Stimulated activated CD8-positive, alpha-beta memory T cell treated with anti-CD3 and anti-CD28 coated beads, Interleukin-4, amount 100 ng/mL, for 1 hour (primary cell): ENCODE results near the gene SERP1.
"Not testable (repeated sequence)": the region's sequence is repeated elsewhere in the genome, so short reads cannot be mapped to it uniquely, and the experiment has no call there.

Source experiments
- DNase-seq, 2 donors: peaks; one replicate each; pipeline ENCODE4 v3.0.0-alpha.2; 2020; ENCODE audit warnings: low read depth in 2 of 2, low spot score in 1 of 2

Gene SERP1

DNA sequence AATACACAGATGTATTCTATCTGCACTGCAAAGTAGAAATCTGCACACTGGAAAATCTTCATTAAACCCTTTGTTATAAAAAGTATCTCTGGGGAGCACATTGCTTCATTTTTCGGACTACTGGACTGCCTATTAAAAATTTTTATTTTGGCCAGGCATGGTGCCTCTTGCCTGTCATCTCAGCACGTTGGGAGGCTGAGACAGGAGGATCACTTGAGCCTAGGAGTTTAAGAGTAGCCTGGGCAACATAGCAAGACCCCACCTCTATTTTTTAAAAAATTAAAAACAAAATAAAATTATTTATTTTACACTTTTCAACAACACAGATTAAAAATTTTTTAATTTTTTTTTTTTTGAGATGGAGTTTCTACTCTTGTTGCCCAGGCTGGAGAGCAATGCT lies 6.0 kb downstream of the SERP1 start:
- no peak for DNase-seq

DNA sequence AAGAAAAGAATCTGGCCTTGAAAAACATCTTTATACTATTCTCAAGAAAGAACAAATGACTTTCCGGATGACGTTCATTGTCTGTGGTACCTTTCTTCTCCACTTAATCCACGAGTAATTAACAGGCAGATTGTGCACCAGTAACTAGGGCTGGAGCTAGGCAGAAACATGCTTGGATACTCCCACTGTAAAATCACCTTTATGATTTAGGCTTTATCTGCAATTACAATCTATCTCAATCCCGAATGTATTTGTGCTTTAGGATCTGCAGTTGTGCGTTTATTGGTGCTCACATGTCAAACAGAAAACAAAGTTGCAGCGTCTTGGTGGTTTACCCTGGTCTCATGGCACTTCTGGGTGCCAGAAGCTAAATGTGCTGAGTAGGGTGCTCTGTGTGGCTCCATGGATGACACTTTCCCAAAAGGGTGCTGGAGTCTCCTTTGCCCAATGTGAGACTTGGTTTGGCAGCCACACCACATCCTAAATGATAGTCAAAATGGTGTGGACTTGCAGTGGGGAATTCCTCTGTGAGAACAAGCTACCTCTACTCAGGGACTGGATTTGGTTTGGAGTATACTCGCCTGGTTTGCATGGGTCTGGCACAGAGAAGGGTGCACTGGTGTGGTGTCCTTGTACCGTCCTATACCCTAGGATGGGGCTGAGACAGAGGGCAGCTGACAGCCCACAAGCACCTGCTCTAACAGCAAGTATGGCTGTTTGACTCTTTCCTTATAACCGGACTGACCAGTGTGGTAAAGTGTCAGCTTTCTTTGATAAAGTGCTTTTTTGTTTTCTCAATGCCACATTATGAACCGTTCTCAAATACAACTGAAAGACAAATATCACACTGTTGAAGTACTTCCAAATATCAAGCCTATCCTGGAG lies 7.7 kb downstream of the SERP1 start:
- DNase-seq: no peak

DNA sequence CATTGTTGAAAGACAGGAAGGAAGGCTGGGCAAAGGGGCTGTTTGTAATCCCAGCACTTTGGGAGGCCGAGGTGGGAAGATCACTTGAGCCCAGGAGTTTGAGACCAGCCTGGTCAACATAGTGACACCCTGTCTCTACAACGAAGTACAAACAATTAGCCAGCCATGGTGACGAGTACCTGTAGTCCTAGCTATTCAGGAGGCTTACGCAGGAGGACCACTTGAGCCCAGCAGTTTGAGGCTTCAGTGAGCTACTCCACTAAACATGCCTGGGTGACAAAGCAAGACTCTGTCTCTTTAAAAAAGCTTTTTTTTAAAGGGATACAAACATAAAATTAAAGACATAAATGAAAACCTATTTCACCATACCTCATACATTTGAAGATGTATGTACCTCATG lies 11.1 kb downstream of the SERP1 start:
- no peak for DNase-seq

DNA sequence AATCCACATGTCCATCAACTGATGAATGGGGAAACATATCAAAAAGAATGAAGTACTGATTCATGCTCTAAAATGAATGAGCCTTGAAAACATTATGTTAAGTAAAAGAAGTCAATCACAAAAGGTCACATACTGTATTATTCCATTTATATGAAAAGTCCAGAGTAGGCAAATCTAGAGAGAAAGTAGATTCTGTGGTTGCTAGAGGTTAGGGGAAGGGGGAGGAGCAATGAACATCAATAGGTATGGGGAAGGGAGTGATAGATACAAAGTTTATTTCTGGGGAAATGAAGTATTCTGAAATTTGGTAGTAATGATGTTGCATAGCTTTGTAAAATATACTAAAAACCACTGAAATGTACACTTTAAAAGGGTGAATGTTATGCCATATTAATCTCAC lies 14.5 kb downstream of the SERP1 start:
- no peak for DNase-seq

DNA sequence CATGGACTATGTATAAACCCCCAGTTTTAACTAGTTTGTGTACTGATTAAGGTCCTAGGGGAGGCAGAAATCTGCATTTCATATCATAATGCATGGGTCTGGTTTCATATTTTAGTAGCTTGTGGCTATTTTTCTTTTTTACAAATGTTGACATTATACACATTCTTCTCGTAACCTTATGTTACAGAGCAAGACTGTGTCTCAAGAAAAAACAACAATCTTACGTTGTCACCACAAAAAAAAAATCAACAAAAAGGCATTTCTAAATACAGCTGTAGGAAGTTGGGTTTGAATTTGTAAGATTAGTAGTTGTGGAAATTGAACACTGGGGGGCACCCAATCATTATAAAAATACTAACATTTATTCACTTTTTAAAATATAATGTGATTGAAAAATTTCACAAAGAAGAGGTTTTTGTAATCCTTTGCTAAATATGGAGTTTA lies 17.9 kb downstream of the SERP1 start:
- no peak for DNase-seq

DNA sequence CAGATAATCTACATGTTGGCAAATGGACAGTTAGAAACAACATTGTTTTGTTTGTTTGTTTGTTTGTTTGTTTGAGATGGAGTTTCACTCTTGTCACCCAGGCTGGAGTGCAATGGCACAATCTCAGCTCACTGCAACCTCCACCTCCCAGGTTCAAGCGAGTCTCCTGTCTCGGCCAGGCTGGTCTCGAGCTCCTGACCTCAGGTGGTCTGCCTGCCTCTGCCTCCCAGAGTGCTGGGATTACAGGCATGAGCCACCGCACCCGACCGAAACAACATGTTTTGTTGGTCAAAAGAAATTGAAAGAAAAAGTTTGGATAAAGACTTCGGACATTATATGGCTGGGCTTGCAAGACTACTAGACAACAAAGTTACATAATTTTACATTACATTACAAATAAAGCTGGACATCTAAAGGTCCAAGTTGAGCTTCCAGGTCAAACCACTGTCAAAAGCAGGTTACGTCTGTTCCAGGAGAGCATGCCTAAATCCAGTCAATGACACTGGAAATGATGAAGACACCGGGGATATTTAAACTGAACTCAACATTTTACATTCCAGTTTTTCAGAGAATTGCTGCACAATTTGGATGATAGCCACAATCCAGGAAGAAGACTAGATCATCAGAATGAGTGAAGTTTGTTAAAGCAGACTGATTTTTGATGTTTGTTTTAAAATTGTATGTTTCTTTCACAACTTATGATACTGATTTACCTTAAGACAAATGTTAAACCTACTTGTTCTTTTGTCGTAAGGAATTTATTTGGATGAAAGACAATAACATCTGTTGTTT lies 18.6 kb downstream of the SERP1 start:
- no peak for DNase-seq

DNA sequence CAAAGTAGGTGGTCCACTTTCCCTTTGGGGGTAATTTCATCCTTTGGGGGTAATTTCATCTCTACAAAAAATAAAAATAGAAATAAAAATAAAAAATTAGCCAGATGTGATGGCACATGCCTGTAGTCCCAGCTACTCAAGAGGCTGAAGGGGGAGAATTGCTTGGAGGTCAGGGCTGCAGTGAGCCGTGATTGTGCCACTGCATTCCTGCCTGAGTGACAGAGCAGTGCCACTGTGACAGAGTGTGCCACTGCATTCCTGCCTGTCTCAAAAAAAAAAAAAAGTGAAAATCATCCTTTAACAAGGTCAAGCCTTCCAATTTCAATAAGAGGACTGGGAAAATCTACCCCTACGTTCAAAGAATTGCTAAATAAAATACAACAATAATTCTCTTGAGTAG lies 22.8 kb downstream of the SERP1 start:
- DNase-seq: no peak

DNA sequence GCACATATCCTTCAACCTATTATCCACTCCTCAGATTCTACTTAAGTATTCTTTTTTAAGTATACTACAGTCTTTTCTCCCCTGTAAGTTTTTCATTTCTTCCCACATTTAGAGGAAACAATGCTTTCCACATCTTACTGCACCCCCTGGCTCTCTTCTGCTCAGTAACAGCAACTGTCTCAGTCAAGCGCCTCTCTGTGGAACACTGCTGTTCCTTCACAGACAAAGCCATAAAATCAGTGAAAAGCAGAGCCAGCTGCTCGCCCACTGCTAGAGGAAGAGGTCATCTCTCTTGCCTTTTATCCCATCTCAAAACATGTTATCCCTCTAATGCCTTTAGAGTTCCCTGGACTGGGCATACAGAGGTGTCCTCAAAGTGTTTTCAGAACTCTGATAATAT lies 24.8 kb downstream of the SERP1 start:
- DNase-seq: no peak

DNA sequence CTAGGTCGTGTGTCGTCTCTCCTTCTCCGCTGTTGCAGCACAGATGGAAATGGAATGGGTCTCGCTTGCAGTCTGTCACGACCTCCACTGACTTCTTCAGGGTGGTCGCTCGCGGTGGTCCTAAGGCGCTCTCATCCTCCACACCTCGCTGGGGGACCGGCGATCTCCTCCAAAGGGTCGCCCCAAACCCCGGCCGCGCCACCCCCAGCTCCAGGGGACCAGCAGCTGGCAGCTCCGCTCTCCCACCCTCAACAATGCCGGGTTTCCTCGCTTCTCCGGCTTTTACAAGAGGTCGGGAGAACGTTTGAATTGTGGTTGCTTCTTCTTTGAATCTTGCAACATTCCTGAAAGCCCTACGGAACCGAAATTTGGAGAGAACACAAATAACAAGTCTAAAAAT lies 25.9 kb downstream of the SERP1 start:
- no peak for DNase-seq

DNA sequence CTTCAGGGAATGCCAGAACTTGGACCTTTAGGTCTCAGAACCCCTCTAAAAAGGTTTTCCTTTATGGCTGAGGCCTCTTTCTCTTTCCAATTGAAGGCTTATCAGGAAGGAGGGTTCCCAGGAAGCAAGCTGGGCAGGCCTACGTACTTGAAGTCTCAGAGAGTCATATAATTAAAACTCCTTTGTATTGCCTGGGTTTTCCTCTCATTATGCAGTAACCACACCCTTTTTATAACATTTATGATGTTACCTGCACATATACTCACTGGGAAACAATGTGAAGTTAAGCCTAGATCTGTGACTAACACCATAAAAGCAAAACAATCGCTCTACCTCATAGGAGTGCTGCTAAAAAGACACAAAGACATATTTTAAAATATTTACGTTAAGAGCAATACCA lies 27.3 kb downstream of the SERP1 start:
- DNase-seq: no peak

DNA sequence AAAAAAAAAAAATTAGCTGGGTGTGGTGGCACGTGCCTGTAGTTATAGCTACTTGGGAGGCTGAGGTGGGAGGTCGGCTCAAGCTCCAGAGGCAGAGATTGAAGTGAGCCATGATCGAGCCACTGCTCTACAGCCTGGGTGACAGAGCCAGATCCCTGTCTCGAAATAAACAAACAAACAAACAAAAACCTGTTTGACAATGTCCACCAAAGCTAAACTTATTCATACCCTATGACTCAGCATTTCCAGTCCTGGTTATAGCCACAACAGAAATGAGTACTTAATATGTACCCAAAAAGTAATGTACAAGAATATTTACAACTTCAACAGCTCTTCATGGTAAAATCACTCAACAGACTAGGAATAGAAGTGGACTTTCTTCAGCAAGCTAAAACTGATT lies 31.1 kb downstream of the SERP1 start:
- DNase-seq: no peak

DNA sequence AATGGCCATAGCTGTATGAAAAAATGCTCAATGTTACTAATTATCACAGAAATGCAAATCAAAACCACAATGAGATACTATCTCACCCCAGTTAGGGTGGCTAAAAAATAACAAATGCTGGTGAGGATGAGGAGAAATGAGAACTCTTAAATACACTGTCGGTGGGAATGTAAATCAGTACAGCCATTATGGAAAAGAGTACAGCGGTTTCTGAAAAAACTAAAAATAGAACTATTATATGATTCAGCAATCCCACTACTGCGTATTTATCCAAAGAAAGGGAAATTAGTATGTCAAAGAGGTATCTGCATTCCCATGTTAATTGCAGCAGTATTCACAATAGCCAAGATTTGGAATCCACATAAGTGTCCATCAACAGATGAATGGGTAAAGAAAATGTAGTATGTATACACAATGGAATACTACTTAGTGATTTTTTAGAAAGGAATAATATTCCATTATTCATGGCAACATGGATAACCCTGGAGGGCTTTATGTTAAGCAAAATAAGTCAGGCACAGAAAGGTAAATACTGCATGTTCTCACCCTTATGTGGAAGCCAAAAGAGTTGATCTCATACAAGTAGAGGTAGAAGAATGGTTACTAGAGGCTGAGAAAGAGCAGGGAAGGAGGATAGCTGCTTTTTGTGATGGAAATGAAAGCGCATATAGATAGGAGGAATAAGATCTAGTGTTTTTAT lies 35.0 kb downstream of the SERP1 start:
- DNase-seq: no peak

DNA sequence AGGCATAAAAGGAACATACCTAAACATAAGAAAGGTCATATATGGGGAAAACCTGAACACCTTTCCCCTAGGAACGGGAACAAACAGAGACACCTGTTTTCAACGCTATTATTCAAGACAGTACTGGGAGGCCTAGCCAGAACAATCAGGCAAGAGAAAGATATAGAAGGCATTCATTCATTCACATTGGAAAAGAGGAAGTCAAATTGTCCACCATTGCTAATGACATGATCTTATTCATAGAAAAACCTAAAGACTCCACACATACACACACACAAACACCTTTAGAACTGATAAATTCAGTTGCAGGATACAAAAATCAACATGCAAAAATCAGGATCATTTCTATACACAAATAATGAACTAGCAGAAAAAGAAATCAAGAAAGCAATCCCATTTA lies 36.5 kb downstream of the SERP1 start:
- no peak for DNase-seq

DNA sequence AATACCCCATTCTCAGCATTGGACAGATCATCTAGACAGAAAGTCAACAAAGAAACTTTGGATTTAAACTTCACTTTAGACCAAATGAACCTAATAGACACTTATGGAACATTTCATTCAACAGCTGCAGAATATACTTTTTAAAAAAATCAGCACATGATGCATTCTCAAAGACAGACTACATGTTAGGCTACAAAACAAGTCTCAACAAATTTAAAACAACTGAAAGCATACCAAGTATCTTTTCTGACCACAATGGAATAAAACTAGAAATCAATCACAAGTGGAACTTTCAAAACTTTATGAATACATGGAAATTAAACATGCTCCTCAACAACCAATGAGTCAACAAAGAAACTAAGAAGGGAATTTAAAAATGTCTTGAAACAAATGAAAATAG lies 37.9 kb downstream of the SERP1 start:
- DNase-seq: no peak

DNA sequence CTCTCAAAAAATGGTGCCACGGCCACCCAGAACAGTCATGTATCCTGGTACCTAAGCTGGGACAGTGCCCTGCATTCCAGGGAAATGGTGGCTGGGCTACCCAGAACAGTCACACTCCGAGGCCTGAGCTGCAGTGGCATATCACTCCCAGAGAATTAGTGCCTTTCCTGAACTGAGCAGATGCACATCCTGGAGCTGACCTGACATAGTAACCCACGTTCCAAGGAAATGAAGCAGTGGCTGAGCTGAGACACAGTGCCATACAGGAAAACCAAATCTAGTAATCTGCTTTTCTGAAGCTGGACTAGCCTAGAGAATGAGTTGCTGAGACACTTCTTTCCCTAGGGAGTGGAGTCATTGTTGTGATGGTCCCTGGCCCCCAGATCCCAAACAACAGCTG lies 41.8 kb downstream of the SERP1 start:
- DNase-seq: no peak

DNA sequence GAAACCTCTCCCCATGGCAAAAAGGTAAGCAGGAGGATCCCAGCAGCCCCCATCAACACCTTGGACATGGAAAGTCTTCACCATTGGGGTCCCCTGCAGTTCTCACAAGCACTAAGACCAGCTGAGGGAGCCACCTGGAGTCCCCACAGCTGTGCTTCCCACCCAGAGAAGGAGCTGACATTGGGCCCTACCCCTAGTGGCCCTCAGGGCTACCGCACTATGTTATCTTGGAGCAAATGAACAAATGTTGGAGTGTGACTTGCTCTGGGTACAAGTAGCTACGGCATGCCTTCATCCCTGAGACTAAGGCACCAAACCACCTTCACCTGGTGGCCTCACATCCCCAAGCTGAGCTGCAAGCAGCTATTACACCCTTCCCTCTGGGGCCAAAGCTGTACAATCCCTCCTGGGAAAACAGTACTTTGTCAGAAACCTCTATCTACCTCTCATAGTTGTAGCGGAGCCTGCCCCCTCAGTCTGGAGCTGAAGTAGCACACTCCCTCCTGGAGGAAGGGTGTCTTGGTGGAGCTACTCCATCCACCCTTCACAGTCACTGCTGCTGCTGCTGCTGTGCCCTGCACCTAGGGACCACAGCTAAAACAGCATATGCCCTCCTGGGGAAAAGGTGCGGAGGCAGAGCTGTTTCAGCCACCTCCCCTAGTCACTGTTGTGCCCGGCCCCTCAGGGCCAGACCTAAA lies 42.7 kb downstream of the SERP1 start:
- no peak for DNase-seq

DNA sequence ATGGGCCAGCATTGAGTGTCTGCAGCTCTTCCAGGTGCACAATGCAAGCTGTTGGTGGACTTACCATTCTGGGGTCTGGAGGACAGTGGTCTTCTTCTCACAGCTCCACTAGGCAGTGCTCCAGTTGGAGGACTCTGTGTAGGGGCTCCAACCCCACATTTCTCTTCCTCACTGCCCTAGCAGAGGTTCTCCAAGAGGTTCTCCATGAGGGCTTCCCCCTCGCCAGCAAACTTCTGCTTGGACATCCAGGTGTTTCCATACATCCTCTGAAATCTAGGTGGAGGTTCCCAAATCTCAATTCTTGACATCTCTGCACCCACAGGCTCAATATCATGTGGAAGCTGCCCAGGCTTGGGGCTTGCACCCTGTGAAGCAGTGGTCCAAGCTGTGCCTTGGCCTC lies 45.3 kb downstream of the SERP1 start:
- DNase-seq: not testable (repeated sequence)

DNA sequence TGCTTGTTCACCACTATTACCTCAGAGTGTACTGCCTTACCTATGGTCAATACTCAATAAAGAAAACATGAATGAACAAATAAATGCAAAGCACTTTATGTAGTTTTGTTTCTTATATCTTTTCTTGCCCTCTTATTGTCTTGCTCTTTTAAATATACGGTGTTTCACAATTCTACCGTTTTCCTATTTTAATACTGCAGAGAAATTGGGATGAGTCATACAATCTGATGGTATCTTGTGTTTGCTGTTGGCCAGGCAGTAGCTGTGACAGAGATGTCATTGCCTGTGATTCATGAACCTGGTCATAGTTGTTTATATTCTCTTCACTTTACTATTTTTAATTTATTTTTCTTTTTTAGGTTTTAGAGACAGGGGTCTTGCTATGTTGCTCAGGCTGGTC lies 48.3 kb downstream of the SERP1 start:
- DNase-seq: no peak

DNA sequence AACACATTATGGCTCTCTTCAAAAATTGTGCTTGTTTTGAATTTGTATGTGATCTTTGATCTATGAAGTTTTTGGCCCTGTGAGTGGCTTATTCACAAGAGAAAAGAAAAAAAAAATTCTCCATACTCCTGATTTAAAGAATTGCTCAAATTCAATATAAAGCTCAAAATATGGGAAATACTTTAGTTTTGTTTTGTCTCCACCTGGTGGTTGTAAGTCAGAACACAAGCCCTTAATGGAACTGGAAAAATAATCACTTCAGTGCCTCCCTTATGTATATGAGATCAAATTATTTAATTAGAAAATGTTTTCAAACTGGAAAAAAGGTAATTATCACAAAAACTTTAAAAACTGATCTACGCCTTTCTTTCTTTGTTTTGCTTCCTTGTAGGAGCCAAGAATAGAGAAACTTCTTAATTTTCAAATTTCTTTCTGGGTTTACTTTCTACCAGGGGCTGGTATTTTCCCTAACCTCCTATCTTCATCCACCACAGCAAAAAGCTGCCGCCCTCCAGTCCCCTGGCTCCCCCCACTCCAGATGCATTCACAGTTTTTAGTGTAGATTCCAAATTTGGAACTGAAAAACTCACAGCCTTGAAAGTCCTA lies 50.6 kb downstream of the SERP1 start:
- no peak for DNase-seq

DNA sequence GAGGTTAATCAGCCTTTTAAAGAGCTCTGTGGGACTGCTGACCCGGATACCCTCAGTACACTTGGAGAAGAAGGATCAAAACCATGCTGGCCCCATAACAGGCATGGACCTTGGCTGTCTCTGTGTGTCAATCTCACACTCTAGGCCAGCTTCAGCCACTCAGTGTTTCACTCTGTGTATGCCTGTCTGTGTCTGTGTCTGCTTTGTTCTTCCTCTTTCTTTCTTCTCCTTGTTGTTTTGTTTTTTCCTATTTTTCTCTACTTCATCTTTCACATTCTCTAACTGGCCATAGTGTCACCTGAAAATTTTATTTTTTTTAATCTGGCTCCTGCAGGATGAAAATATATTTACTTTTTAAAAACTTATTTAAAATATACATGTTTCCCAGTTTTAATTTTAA lies 51.1 kb downstream of the SERP1 start:
- DNase-seq: no peak
